GM19193 (cell line): Measurements from ENCODE around the gene ZBTB48.

Experiments
- POLR2A ChIP-seq: IDR thresholded peaks from 4 replicates; pipeline ENCODE4 v1.6.1; 2011; ENCODE audit not compliant: insufficient read depth, insufficient read length; ENCODE audit errors: extremely low read depth

ZBTB48 gene

DNA sequence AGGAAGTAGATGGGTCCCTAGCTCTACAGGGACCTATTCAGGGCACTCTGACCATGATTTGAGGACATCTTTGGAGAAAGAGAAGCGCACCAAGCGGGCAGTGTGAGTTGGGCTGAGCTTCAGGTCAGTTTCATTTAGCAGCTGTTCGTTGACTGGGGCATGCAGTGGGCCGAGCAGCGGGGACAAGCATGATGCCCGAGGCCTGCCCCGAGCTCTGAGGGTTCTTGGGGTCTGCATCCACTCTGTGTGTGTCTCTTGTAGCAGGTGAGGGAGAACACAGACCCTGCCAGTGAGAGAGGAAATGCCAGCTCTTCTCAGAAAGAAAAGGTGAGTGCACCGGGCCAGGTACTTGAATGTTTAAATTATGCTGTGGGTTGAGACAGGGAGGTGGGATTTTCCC, 50.2 kb downstream of the ZBTB48 start:
- TF ChIP-seq POLR2A, result no peak

DNA sequence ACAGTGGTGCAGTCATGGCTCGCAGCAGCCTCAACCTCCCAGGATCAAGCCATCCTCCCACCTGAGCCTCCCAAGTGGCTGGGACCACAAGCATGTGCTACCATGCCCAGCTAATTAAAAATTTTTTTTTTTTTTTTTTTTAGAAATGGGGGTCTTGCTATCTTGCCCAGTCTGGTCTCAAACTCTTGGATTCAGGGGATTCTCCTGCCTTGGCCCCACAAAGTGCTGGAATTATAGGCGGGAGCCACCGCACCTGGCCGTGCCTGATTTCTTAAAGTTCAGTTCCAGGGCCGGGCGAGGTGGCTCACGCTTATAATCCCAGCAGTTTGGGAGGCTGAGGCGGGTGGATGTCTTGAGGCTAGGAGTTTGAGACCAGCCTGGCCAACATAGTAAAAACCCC, 51.3 kb downstream of the ZBTB48 start:
- TF ChIP-seq POLR2A, result no peak

DNA sequence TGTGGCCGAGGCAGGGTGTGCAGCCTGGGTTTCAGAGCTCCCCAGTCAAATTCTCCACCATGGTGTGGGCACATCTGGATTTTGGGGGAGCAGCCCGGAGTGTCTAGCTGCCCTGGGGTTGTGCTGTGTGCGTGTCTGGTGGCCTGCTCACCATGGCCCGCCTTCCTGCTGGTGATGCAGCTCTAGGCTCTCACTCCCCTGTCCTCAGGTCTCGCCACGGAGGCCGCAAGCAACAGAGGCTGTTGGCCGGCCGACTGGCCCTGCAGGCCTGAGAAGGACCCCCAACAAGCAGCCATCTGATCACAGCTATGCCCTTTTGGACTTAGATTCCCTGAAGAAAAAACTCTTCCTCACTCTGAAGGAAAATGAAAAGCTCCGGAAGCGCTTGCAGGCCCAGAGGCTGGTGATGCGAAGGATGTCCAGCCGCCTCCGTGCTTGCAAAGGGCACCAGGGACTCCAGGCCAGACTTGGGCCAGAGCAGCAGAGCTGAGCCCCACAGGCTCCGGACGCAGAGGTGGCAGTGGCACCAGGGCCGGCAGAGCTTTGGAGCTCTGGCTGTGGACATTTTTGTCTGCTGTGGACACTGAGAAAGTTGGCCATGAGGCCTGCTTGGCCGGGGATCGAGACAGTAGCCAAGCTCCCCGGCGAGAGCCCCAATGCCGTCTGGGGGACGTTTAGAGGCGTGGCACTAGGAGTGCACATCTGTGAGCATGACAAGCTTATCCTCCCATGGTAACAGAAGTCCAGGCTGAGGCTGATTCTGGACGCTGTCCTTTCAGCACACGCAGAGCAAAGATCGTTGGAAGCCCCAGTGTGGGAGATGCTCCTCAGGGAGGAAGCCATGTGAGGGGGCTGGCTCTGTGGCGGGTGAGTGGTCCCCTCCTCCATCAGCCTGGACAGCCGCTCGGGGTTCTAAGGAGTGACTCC, 53.1 kb downstream of the ZBTB48 start:
- no peak for TF ChIP-seq POLR2A

DNA sequence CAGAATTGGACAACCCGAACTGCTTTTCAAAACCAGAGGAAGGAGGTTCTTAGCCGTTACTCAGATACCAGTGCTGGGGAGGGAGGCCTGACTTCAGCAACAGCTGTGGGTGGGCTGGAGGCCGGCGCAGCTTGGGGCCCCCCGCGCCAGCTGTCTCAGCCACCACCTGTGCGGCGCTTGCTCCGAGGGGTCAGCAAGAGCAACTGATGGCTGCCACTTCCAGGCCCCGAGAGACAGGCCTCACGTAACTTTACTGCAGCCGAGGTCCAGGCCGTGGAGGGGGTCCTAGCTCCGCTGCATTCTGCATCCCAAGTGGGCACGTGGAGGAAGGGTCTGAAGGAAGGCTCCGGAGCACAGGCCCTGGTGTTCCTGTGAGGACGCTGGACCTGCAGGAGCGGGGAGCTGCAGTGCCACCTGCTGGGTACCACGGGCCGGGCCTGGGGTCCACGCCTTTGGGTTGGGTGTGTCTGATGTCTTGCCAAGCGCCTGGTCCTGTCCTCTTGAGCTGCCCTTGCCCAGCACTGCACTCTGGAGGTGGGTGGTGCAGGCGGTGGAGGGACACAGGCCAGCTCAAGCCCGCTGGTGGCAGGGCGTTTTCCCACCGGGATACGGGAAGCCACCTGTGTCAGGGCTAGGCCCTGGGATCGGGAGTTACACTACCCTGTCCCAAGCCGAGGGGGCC, 54.7 kb downstream of the ZBTB48 start:
- TF ChIP-seq POLR2A, result no peak

DNA sequence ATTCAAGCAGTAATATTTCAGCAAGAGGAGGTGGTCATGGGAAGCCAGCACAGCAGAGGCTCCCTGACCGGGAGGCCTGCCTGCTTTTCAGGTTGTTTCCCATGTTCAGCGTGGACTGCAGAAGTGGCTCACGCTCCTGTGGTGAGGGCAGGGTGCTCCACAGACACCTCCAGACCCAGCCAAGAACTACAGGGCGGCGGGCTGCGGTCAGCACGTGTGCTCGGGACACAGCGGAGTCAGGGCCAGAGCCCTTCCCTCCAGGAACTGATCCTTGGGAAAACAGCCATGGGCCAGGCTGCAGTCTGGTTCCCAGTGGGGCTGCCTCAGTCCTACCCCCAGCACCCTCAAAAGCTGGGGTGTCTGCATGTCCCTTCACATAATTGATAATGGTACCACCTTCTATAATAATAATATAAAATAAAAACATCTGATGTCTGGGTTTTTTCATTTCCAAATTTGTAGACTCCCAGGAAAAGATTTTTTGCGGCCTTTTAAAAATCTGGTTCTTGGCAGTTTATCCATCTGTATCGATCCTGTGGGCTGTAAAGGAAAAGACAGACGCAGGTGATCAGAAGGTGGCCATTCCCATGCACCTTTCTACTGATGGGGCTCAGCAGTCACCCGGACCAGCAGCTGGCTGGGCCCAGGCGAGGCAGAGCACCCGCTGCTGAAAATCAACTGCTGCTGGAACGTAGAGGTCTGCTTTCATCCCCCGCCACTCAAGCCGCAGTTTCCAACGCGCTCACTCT, 55.5 kb downstream of the ZBTB48 start:
- no peak for TF ChIP-seq POLR2A

DNA sequence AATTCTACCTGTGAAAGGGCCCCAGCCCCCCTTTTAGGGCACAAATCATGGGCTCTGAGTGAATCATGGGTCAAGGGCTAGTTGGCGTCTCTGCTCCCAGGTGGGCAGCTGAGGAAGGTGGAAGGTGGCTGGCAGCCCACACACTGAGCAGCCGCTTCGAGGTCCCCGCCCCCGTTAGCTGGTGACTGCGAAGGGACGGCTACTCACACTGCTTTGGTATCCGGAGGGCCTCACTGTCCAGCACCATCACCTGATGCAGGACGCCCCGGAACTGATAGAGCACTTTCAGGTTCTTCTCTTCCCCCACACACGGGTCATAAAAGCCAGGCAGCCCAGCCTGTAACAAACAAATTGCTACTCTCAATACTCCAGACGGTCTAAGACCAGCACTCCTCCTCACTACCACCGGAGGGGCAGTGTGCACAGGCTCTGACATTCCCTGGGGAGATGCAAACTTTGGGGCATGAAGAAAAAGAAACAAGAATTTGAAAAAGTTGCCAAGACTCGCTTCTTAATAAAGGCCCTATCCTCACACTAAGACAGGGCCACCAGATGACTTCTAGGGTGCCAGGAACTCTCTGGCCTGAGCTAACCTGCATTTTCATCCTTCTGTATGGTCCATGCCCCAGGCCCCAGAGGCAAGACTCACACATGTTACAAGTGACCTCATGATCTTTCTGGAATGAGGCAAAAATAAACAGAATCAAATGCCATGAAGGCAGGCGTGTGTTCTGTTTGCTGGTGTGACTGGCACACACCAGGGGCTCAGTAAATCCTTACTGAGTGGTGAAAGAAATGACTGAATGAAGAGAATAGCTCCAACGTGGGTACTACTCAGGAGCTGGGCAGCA, 56.3 kb downstream of the ZBTB48 start:
- TF ChIP-seq POLR2A, result no peak

DNA sequence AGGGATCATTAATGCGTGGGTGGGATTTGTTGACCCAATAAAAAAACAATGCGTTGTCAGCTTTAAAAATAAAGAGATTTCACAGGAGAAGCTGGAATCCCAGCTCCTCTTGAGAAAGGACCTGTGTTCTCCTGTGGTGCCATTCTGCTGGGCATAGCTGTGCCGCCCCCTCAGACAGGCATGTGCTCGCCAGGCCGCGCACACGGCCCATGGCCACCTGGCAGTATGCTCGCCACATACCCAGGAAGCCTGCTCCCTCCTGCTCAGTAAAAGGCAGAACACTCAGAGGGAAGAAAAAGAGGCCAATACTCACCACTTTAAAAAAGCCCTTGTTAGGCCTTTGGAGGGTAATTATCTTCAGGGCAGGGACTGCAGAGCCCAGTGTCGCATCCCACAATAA, 58.0 kb downstream of the ZBTB48 start:
- no peak for TF ChIP-seq POLR2A

DNA sequence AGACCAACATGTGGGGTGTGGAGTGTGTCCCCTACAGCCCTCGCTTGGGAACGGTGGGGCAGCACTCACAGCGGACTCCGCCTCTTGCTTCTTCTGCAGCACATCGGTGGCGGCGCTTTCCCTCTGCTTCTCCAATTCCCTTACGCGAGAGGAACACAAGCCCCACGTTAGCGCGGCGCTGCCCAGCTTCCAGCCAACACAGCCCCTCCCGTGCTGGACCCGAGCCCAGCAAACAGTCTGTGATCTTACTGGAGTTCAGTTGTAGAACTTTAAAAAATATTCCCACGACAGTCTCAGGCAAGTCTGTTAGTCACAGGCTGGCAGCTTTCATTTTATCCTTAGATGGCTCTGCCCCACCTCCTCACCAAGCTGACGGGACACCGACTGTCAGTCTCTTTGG, 58.4 kb downstream of the ZBTB48 start:
- TF ChIP-seq POLR2A, result no peak
